Measurements from ENCODE around the gene CCDC57.
"Not testable (repeated sequence)": the region's sequence is repeated elsewhere in the genome, so short reads cannot be mapped to it uniquely, and the experiment has no call there.

Gene CCDC57

DNA sequence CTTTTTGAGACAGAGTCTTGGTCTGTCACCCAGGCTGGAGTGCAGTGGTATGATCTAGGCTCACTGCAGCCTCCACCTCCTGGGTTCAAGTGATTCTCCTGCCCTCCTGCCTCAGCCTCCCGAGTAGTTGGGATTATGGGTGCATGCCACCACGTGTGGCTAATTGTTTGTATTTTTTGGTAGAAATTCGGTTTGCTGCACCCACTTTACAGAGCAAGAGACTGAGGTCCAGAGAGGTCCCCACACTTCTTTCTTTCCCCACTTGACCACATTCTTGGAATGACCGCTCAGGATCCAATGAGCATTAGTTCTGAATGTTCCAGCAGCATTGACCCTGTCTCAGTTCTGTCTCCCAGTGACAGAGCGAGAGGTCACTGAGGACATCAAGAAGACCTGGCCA lies 10.9 kb upstream of the CCDC57 start:
- DNase-seq (ENCODE audit: low spot score) = no peak

DNA sequence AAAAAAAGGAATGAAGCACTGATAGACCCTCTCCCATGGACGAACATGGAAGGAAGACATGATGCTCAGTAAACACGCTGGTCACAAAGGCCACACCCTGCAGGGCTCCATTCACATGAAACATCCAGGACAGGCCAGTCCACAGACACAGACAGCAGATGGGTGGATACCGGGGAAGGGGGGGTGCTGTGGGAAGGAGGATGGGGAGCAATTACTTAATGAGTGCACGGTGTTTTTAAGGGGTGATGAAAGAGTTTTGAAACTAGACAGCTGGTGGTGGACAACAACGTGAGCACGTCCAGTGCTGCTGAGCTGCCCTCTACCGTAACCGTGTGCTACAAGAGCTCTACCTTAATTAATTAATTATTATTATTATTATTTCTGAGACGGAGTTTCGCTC lies 10.2 kb upstream of the CCDC57 start:
- DNase-seq (ENCODE audit: low spot score) = no peak

DNA sequence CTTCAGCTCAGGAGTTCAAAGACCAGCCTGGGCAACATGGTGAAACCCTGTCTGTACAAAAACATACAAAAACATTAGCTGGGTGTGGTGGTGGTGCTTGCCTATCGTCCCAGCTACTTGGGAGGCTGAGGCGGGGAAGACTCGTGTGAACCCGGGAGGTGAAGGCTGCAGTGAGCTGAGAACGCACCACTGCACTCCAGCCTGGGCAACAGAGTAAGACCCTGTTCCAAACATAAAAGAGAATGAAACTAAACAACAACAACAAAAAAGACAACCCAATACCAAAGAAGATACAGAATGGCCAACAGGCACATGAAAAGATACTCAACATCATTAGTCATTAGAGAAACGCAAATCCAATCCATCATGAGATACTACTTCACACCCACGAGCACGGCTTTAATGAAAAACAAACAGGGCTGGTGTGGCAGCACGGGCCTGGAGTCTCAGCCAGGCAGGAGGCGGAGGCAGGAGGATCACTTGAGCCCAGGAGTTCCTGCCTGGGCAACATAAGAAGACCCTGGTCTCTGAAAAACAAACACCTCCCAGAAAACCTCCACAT lies 8.8 kb upstream of the CCDC57 start:
- DNase-seq (ENCODE audit: low spot score) = no peak

DNA sequence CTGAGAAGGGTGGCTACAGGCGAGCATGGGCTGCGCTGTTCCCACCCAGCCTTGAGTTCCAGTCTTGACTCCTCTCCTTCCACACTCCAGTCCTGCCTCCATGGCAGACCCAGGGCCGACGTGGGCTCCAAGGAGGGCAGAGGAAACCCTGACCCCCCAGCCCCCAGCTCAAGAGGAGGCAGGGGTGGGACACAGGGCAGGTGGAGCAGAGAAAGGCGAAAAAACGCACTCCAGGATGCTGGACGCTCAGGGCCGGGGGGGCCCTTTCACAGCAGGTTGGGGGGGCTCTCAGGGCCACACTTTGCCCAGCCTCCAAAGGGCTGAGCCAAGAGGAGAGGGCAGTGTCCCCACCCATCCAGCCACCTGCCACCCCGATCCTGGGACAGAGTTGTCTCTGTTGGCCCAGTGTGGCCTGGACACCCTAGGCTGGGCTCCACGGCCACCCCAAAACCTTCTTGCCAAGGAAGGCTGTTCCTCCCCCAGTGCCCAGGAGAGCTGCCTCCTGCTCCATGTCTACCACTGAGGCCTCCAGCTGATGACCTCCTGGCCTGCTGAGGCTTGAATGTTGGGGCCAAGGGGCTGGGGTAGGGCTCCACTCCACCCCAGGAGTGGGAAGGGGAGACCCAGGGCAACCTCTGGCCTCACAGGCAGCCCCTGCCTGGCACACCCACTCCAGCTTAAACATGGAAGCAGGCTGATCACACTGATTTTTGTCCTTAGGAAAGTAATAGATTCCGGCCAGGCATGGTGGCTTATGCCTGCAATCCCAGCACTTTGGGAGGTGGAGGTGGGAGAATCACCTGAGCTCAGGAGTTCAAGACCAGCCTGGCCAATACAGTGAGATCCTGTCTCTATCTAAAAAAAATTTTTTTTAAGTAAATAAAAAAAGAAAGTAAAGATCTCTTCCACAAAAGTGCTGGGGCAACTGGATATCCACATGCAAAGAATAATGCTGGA lies 7.4 kb upstream of the CCDC57 start:
- no peak for DNase-seq (ENCODE audit: low spot score)

DNA sequence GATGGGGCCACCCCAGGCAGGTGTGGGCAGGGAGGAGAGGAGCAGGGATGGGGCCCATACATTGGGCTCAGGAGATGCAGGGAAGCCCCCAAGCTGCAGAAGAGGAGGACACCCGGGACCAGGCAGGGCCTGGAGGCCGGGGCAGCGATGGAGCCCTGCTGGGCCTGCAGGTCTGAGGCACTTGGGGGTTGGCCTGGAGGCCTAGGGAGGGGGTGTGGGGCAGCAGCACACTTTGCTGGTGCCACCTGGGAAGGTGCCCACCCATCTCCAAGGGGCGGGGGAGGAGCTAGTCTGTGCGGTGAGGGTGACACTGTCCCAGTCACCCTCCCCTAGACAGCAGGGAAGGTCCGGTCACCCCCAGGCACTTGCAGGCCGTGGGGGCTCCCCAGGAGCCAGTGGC lies 6.4 kb upstream of the CCDC57 start:
- no peak for DNase-seq (ENCODE audit: low spot score)

DNA sequence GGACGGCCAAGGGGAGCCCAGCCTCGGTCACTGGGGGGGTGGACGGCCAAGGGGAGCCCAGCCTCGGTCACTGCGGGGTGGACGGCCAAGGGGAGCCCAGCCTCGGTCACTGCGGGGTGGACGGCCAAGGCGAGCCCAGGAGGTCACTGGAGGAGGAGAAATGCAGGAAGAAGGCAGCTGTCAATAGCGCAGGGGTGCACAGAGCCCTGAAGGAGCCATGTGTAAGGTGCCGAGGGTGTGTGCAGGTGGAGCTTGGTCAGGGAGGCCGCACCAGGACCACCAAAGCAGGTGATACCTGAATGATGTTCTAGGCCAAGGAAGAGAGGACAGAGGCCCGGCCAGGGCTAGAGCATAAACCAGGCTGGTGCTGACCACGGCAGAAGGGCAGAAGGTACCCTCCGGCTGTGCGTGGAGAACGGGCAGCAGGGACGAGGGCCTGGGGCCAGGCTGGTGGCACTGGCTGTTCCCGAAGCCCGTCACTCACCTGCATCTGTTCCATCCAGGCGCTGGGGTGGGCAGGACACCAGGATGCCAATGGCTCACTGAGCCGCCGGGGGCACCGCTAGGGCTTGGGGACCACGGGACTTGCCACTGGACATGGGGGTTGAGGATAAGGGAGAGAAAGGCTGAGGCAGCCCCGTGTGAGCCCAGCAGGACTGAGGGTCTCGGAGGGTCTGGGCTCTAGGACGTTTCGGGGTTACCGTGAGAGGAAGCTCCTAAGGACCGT lies 5.9 kb upstream of the CCDC57 start:
- DNase-seq (ENCODE audit: low spot score) = no peak

DNA sequence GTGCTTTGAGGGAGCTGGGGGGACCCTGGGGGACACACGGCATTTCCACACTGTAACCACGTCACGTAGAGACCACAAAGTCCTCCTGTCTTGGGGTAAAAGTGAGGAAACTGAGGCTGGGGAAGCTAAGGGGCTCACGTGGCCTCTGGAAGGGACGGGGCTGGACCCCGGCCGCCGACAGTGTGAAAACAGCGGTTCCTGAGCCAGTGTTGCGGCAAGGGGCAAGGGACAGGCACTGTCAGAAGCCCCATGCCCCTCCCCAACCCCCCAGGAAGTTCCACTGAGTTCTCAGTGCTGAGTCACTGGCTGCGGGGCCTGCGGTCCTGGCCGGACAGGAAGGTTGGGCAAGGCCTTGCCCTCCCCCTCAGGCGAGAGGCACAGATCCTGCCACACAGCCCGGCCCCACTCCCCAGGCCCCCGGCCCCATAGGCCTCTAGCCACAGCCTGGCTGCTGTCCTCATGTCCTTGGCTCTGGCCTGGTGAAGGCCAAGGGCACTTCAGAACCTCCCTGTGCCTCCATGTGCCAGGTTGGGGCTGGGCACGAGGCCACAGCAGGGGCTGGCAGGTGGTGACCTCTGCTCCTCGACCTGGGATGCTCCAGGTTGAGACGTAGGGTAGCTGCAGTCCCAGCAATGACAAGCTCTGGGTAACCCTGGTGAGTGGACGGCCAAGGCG lies 5.0 kb upstream of the CCDC57 start:
- DNase-seq (ENCODE audit: low spot score) = no peak

DNA sequence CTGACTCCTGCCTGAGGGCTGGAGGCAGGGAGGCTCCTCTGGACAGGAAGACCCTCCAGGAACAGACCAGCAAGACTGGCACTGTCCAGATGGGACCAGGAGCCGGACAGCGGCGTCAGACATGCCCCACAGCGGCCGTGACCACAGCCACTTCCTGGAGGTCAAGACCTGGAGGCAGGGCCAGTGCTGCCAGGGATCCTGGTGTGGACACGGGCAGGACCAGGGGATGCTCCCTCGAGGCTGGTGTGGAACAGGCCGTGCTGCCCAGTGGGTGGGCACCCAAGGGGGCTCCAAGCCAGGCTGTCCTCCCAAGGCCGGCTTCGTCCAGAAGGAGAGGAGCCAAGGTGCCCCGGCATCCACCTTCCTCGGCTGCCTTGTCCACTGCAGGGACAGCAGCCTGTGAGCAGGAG lies 4.5 kb upstream of the CCDC57 start:
- no peak for DNase-seq (ENCODE audit: low spot score)

DNA sequence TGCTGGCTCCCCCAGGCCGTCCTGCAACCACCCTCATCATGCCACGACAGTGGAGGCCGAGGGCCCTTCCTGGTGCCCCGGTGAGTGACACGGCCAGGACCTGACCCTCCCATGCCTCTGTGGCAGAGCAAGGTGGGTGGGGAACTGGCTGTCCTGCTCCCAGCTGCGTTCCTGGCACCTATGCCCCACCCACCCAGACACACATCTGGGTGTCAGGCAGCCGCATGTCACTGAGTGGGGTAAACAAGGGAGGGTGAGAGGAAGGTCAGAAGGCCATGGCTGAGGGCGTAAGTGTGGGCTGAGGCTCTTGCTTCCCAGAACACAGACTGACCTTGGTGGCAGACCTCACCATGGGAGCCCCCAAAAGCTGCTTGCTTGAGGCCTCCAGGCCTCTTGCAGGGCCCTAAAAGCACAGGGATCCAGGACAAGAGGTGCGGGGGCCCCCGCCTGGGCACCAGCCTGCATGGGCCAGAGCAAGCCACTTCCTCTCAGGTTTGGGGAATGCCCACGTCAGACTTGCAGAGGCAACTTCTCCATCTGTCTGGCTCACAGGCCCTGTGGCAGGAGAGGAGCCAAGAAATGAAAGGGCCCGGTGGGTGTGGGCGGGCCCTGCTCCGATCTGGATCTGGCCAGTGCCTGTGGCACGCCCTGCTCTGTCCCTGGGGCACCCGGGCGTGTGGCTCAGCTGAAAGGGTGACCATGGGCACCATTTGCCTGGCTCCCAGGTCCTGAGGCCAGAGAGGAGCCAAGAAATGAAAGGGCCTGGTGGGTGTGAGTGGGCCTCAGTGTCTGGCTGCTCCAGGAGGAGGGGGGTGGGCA lies 3.9 kb upstream of the CCDC57 start:
- DNase-seq (ENCODE audit: low spot score) = peak; percentile 47

DNA sequence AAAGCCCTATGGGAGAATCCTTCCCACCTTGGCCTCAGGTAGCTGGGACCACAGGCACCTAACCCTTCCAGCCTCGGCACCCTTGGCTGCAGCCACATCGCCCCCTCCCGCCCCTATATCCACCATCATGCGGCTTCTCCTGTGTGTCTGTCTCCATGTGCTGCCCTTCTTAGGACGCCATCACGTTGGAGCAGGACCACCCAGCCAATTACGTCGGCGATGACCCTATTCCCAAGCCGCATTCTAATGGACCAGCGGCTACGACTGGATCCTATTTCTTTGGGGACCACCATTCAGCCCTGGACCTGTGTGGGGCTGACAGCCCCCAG lies 3.3 kb upstream of the CCDC57 start:
- no peak for DNase-seq (ENCODE audit: low spot score)

DNA sequence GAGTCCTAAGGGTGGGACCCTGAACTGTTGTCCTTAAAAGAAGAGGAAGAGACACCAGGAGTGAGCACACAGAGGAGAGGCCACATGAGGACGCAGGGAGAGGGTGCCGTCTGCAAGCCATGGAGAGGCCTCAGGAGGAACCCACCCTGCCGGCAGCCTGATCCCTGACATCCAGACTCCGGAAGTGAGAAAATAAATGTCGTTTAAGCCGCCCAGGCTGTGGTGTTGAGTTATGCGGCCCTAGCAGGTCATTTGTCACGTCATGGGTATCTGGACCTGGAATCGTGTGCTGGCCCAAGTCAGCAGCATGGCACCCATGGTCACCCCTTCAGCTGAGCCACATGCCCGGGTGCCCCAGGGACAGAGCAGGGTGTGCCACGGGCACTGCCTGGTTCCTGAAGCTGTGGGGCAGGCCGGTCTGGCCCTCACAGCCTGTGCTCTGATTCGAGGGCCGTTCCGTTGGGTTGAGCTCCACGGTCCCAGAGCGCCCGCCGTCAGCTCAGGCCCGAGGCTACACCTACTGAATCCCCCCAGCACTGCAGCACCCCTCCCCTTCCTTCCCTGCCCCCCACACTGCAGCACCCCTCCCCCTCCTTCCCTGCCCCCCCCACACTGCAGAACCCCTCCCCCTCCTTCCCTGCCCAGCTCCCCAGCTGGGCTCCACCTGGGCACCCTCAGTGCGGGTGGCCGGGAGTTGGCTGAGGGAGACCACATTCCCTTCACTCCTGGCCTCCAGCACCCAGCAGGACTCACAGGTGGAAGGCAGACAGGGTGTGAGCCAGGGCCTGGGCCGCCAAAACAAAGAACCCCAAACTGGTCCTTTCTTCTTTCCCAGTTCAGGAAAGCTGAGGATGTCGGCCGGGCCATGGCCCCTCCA lies 2.7 kb upstream of the CCDC57 start:
- no peak for DNase-seq (ENCODE audit: low spot score)

DNA sequence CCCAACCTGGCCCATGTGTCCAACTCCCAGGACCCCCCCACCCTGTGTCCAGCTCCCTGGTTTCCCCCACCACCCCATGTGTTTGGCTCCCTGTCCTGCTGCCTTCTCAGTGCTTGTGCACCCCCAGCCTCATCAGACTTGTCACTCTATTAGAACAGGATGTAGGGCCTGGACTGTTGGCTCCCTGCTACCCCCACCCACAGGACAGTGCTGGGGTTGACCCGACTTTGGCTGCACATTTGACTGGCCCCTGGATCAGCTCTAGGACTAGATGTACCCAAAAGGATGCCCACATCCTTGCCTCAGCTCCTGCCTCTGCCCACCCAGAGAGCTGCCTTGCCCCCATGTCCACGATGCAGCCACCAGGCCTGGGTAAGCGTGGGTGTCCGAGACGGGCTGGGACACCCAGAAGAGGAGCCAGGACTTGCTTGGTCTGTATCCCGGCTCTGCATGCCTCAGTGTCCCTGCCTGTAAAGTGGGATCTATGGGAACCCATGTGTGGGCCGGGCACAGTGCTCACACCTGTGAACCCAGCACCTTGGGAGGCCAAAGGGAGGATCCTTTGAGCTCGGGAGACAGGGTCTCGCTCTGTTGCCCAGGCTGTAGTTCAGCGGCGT lies 1.5 kb upstream of the CCDC57 start:
- DNase-seq (ENCODE audit: low spot score) = no peak

DNA sequence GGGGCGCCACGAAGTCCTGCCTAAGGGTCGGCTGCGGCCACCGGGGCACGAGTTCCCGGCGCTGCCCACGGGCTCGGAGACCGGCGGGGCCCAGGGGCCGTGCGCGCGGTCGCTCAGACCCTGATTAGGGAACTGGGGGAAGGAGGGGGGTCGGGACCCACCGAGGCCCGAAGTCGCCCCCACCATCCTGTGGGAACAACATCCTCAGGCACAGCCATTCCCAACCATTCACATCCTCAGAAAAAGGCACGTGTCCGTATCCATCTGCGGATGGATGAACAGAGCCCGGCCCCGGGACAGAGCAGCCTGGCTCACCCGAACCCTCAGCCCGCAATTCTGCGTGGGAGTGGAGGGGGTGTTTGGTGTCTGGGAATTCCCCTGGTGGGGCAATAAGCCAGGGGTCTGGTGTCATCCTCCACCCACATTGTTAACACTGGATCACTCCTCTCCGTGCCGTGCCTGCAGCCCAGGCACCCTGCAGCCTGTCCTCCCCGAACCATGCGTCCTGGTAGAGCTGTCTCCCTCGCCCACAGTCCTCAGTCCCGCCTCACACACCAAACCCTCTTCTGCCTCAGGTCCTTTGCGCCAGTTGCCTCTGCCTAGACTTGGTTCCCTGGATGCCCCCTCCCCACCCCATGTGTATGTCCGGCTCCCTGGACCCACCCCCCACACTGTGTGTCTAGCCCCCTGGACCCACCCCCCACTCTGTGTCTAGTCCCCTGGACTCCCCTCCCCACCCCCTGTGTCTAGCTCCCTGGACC lies 789 bp upstream of the CCDC57 start:
- DNase-seq (ENCODE audit: low spot score) = peak; percentile 31

DNA sequence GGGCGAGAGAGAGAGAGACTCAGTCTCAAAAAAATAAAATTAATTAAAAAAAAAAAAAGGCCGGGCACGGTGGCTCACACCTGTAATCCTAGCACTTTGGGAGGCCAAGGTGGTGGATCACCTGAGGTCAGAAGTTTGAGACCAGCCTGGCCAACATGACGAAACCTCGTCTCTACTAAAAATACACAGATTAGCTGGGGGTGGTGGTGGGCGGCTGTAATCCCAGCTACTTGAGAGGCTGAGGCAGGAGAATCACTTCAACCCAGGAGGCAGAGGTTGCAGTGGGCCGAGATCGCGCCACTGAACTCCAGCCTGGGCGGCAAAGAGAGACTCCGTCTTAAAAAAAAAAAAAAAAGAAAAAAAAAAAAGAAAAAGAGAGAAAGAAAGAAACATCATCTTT lies 2.0 kb downstream of the CCDC57 start:
- DNase-seq (ENCODE audit: low spot score) = not testable (repeated sequence)

DNA sequence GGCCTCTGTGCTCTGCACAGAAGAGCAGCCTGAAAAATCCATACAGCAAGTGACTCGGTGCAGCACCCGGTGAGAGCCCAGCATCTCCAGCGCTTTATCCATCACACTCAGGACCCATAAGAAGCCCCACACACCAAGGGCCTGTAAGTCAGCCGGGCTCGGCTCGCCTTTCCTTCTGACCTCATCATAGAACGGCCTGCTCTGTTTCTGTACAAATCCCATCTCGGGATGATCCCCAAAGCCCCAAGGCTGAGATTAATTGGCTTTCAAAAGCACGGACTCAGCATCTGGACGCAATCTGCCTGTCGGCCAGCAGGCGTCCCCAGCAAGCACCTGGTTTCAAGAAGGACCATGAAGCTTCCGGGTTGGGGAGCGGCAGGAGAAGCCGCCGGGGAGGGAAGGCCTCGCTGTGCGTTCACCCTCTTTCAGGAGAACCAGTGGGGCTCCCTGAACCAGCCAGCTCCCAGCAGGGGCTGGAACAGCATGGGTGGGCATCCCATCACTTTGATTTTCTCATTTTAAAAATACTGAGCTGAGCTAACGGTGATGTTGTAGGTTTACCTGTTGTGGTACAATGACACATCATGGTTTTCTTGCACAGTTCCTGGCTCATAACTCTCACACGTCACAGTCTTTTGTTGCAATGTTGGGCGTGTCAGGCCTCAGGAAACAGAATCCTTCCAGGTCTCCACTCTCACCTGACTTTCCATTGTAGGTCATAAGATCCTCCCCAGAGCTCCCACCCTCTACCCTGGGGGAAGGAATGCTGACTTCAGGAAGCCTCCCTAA lies 6.7 kb downstream of the CCDC57 start:
- peak; percentile 84 for DNase-seq (ENCODE audit: low spot score)

DNA sequence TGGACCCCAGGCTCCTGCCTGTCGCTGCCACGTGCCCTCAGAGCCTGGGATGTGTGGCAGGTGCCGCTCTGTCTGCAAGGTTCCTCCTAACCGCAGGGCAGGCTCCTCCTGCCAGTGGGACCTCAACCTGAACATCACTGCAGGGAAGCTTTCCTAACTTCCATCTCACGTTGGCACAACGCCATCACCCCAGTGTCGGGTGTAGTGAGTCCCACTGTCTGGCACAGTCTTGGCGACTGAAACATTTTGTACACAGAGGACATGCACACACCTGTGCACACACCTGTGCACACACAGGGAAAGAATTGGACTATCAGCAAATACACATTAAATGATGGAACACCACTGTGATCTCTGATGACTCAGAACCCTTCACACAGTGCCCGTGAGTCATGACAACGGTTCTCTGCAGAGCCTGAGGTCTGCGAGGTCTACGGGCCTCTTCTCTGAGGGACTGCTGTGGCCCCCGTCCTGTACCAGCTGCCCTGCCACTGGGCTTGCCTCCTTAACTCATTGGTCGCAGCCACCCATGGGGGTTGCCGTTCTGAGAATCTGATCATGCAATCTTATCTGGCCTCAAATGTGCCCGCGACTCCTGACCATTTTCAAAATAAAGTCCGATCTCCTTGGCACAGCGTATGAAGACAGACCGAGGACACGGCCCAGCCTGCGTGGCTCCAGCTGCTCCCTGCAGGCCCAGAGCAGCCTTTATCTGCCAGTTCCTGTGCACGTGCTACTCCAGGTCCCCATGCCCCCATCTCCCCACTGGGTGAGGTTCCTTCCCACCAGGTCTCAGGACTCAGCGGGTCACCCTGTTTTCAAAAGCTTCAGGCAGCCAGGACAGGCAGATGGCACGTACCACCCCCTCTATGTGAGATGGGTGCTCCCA lies 7.6 kb downstream of the CCDC57 start:
- DNase-seq (ENCODE audit: low spot score) = no peak

DNA sequence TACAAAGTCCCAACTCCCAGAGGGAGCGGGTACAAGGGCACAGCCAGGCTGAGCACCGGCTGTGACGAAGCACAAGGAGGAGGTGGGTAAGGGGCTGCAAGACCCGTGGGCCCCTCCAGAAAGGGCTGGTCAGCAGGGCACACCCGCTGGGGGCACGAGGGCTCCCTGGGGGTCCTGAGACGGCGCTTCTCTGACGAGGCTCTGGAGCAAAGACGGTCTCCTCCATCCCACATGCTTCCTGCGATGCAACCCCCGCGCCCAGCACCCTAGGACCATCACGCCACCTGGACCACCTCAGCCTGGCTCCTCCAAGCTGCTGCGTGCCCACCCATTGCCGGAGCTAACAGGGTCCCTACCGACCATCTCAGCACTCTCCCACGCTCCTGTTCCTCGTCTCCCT lies 8.7 kb downstream of the CCDC57 start:
- no peak for DNase-seq (ENCODE audit: low spot score)

DNA sequence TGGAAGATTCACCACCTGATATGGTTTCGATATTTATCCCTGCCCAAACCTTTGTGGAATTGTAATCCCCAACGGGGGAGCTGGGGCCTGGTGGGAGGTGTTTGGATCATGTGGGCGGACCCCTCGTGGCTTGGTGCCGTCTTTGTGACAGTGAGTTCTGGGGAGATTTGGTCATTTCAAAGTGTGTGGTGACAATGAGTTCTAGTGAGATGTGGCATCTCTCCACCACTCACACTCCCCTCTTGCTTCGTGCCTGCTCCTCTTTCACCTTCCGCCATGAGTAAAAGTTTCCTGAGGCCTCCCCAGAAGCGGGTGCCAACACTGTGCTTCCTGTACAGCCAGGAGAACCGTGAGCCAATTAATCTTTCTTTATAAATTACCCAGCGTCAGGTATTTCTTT lies 9.7 kb downstream of the CCDC57 start:
- DNase-seq (ENCODE audit: low spot score) = no peak
